Neutrophil (primary cell): Measurements from ENCODE around the gene MAP2K5.

Experiments
- H3K27ac ChIP-seq: fragments of 200-600 bp; sonication (generic); 2 replicates; pipeline ENCODE4 v1.5.1; 2016; ENCODE audit warnings: mild to moderate bottlenecking, moderate library complexity
- H3K27me3 ChIP-seq: fragments of 200-600 bp; sonication (generic); 2 replicates; pipeline ENCODE4 v1.6.0; 2016; ENCODE audit warnings: mild to moderate bottlenecking
- H3K36me3 ChIP-seq: fragments of 200-600 bp; sonication (generic); 2 replicates; pipeline ENCODE4 v1.5.1; 2017
- H3K4me1 ChIP-seq, 2 experiments: fragments of 200-600 bp in 1 of 2; sonication (generic) in 1 of 2; 1 replicate in 1 of 2; 2 replicates in 1 of 2; pipeline versions ENCODE4 v1.5.1 to v1.6.1; 2013 to 2016; ENCODE audit warnings: low read depth in 1 of 2, low read length in 1 of 2, mild to moderate bottlenecking in 1 of 2, moderate library complexity in 1 of 2; ENCODE audit not compliant: control insufficient read depth in 1 of 2, insufficient read depth in 1 of 2
- H3K4me3 ChIP-seq, 2 experiments: fragments of 200-600 bp in 1 of 2; sonication (generic) in 1 of 2; 1 replicate in 1 of 2; 2 replicates in 1 of 2; pipeline ENCODE4 v1.5.1; 2013 to 2016; ENCODE audit warnings: low read depth in 1 of 2, low read length in 1 of 2, mild to moderate bottlenecking in 1 of 2, moderate library complexity in 1 of 2
- H3K9me3 ChIP-seq: fragments of 200-600 bp; sonication (generic); 2 replicates; pipeline ENCODE4 v1.5.1; 2016
- TF ChIP-seq, protein P1 (sequence below): fragments of 200-600 bp; sonication (generic); IDR thresholded peaks from 2 replicates; pipeline ENCODE4 v1.5.1; 2016; ENCODE audit warnings: antibody characterized with exemption

MAP2K5 gene

DNA sequence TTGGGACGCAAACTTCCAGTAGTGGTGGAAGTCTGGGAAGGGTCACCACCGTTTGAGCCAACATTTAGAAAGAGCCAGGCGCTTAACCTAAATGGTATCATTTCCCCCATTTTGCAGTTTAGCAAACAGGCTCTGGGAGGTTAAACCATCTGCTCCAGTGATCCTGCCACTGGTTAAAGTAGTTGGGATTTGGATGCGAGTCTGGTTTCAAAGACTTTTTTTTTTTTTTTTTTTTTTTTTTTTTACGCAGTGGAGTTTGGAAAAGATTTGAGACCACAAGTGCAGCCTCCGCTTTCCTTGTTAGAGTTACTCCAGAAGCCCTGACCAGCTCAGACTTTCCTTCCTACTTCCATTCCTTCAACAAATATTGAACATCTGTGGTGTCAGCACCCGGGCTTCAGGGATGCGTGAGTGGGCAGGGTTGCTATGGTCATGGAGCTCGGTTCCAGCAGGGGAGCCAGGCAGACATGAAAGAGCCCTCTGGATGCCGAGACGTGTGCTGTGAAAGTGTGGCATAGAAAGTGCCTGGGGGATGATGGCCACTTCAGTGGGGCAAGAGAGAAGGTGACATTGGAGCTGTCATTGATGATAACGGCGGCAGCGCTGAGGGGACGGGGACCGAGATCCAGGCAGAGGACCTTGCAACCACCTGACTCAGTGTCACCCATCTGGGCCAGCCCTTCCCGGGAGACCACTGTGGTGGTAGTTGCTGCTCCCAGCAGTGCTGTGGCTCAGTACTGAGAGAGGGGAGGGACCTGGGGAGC, 298.4 kb downstream of the MAP2K5 start:
- Histone ChIP-seq H3K27ac (peak overlapping the region; percentile 93), H3K9me3 (no peaks in the 10 kb centered on the region), H3K4me3 (peak overlapping the region; percentile 77 to 88), H3K36me3 (no peaks in the 10 kb centered on the region), H3K27me3 (peaks cover 6% of the 10 kb centered on the region), H3K4me1 (peaks cover 41 to 50% of the 10 kb centered on the region in 2 experiments)
- TF ChIP-seq, protein P1, sequence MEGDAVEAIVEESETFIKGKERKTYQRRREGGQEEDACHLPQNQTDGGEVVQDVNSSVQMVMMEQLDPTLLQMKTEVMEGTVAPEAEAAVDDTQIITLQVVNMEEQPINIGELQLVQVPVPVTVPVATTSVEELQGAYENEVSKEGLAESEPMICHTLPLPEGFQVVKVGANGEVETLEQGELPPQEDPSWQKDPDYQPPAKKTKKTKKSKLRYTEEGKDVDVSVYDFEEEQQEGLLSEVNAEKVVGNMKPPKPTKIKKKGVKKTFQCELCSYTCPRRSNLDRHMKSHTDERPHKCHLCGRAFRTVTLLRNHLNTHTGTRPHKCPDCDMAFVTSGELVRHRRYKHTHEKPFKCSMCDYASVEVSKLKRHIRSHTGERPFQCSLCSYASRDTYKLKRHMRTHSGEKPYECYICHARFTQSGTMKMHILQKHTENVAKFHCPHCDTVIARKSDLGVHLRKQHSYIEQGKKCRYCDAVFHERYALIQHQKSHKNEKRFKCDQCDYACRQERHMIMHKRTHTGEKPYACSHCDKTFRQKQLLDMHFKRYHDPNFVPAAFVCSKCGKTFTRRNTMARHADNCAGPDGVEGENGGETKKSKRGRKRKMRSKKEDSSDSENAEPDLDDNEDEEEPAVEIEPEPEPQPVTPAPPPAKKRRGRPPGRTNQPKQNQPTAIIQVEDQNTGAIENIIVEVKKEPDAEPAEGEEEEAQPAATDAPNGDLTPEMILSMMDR = no peak

DNA sequence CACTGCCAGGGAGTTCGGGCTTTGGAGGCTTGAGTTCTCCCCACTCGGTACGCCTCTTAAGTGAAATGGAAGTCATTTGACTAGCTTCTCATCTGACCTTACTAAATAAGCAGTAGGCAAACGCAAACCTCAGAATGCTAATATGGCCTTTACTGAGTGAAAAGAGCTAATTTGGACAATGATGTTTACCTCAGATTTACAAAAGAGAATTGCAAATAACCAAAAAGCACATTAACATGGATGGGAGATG, 298.9 kb downstream of the MAP2K5 start:
- Histone ChIP-seq H3K4me1 (peaks cover 36 to 45% of the 10 kb centered on the region in 2 experiments), H3K4me3 (peak overlapping the region in 1 of 2 experiments; percentile 77), H3K9me3 (no peaks in the 10 kb centered on the region), H3K36me3 (no peaks in the 10 kb centered on the region), H3K27ac (peak overlapping the region; percentile 93), H3K27me3 (peaks cover under 1% of the 10 kb centered on the region)
- TF ChIP-seq, protein P1 = no peak

DNA sequence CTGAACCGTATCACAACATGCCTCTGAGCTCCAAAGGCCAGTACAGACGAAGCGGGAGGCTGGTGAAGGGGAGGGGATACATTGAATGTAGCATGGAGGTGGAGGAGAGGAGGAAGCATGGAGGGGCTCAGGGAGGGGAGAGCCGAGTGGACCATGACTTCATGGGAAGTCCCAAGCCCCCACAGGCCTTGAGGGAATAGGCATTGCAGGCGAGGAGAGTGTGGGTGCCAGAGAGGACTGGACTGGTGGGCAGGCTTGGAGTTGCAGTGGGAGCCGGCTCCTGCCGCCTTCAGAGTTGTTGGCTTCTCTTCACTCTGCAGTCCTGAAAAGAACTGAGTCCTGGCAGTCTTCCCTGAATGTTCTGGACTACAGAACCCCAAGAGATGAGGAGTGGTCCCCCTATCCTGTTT, 300.6 kb downstream of the MAP2K5 start:
- H3K27ac ChIP-seq = no peak overlapping the region
- H3K4me3 ChIP-seq = no peak overlapping the region
- peaks cover 34 to 43% of the 10 kb centered on the region in 2 experiments for H3K4me1 ChIP-seq
- TF ChIP-seq, protein P1 = no peak
- H3K27me3 ChIP-seq = no peaks in the 10 kb centered on the region
- H3K9me3 ChIP-seq = no peaks in the 10 kb centered on the region
- H3K36me3 ChIP-seq = no peaks in the 10 kb centered on the region

DNA sequence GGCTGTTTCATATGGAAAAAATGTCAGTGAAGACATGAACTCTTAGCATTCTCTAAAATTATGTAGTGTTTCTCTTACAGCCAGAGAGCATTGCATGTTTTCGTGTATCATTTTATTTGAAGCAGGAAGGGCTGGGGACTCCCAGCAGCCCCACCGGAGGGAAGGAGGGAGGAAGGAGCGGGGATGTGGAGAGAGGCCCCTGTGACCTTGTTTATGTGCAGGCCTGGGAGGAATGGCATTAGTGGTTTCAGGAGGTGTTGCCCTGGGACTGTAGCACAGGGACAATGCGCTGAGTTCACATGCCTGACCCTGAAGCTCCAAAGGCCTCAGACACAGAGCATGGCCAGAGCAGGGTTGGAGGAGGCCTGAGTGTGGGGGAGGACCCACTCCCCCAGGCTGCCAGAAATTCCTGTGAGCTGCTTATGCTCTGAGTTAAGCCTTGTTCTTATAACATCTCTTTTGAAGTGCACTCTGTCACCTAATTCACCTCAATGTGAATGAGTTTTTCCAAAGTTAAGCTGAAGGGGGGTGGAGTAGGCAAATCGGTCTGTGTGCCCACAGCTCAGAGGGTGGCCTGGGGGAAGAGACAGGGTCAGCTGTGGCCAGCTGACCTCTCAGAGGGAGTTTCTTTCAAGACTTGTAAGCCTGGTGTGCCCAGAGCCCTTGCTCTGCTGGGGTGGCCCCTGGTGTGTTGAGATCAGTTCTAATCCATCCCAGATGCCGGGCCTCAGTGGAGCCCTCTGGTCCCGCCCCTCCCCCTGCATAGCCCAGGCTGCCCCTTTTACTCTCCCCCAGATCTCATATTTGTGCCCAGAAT, 301.3 kb downstream of the MAP2K5 start:
- no peaks in the 10 kb centered on the region for H3K36me3 ChIP-seq
- H3K4me1 ChIP-seq = peaks cover 34 to 43% of the 10 kb centered on the region in 2 experiments
- H3K27me3 ChIP-seq = no peaks in the 10 kb centered on the region
- no peaks in the 10 kb centered on the region for H3K9me3 ChIP-seq
- no peak overlapping the region for H3K27ac ChIP-seq
- no peak overlapping the region for H3K4me3 ChIP-seq
- TF ChIP-seq, protein P1 = no peak

DNA sequence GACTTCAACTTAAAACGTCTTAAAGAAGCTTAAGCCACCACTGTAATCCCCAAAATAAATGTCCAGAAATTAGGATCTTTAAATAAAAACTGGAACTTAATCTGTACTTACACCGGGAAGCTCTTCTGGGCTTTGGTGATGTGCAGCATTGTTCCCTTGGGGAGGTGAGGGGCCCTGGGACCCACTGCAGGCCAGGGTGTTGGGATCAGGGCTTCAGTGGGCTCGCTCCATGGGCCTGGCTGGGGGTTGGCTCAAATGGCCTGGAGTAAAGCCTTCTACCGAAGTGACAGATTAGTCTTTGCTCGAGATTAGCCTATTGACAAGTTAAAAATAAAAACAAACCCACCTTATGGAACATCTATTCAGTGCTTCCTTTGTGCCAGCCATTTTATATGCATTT, 303.5 kb downstream of the MAP2K5 start:
- H3K36me3 ChIP-seq = no peaks in the 10 kb centered on the region
- H3K4me3 ChIP-seq = no peak overlapping the region
- TF ChIP-seq, protein P1 = no peak
- H3K27ac ChIP-seq = no peak overlapping the region
- no peaks in the 10 kb centered on the region for H3K27me3 ChIP-seq
- H3K4me1 ChIP-seq = peaks cover 40 to 43% of the 10 kb centered on the region in 2 experiments
- H3K9me3 ChIP-seq = no peaks in the 10 kb centered on the region
